ENCODE data around the gene KCNJ10. TPM values are rescaled to one million over a fixed set of nuclear protein-coding genes. Genes with fewer than 3 reads are reported as not detected.

The KCNJ10 gene
- total and polyA plus RNA-seq, 2 donors (not counting 3 experiments of a cell fraction or from before 2014, with no cell fraction given): not detected

- no peak overlapping the region for H3K27ac ChIP-seq (ENCODE audit: insufficient read depth, low read depth, low read length)
- H3K9me1 ChIP-seq (replicated peaks; ENCODE audit: control insufficient read depth, extremely low read depth, insufficient read depth, low read length): no peaks in the 10 kb centered on the region
- intact Hi-C loops (cut with micrococcal nuclease): loop anchor here (10.0 kb wide), 1 partner anchor 500 kb away; no protein-coding TSS in a partner anchor
- CTCF ChIA-PET: interaction anchor here (0.8 to 7.1 kb wide), 11 partner anchors 19 to 273 kb away, joined by 3 to 145 read pairs (median 3); no protein-coding TSS in a partner anchor
- TF ChIP-seq JUN (IDR thresholded peaks at IDR 0.05; ENCODE audit: borderline replicate concordance, insufficient read depth, insufficient read length, low read depth): no peak
- TF ChIP-seq GATA2 (IDR thresholded peaks at IDR 0.05; ENCODE audit: insufficient read depth, insufficient read length, low read depth, low read length): no peak
- no peak for TF ChIP-seq CTCF (IDR thresholded peaks at IDR 0.05; ENCODE audit: extremely low read depth in 1 of 2, insufficient read depth in 1 of 2, low read depth in 1 of 2, low read length in 2 of 2)
- no peak for TF ChIP-seq POLR2A (IDR thresholded peaks at IDR 0.05; ENCODE audit: low read depth, low read length)
- no peak for TF ChIP-seq EZH2 (IDR thresholded peaks at IDR 0.05; ENCODE audit: borderline replicate concordance, low read depth, low read length, severe bottlenecking)
- no peak for TF ChIP-seq POLR2AphosphoS5 (IDR thresholded peaks at IDR 0.05; ENCODE audit: insufficient read depth, low read depth, low read length)
- TF ChIP-seq, protein P1, sequence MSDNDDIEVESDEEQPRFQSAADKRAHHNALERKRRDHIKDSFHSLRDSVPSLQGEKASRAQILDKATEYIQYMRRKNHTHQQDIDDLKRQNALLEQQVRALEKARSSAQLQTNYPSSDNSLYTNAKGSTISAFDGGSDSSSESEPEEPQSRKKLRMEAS (IDR thresholded peaks at IDR 0.05; ENCODE audit: insufficient read depth, insufficient read length): no peak
- no peak for TF ChIP-seq MYC (IDR thresholded peaks at IDR 0.05; ENCODE audit: low read depth, low read length)
- no peak for TF ChIP-seq FOS (IDR thresholded peaks at IDR 0.05; ENCODE audit: borderline replicate concordance, insufficient read depth, low read length)
- no peak overlapping the region for H3K9ac ChIP-seq (replicated peaks; ENCODE audit: extremely low read depth, insufficient read depth, low read length)
- H3K9me3 ChIP-seq (replicated peaks; ENCODE audit: control insufficient read depth, insufficient read depth, low read length): no peaks in the 10 kb centered on the region
- no peak overlapping the region for H3K4me3 ChIP-seq (replicated peaks in 1 of 3; ENCODE audit: insufficient read depth in 1 of 3, low read depth in 1 of 3, low read length in 3 of 3)
- dilution Hi-C loops (cut with MboI; ENCODE audit: extremely low pct_ligation_motif_present, low sequenced_read_pairs): no loop called here
- no peaks in the 10 kb centered on the region for H3K36me3 ChIP-seq (ENCODE audit: control insufficient read depth in 2 of 2, extremely low read depth in 1 of 2, insufficient read depth in 2 of 2, low read length in 2 of 2)
- no peak overlapping the region for H2AFZ ChIP-seq (ENCODE audit: low read depth, low read length)
- no peaks in the 10 kb centered on the region for H4K20me1 ChIP-seq (replicated peaks; ENCODE audit: control insufficient read depth, extremely low read depth, insufficient read depth, low read length)
- DNase-seq (ENCODE audit: low read depth, low spot score) (no peak), FAIRE-seq (no peak)
- H3K4me2 ChIP-seq (ENCODE audit: insufficient read depth, low read length): no peak overlapping the region
- H3K79me2 ChIP-seq (ENCODE audit: control insufficient read depth, insufficient read depth, low read length): no peaks in the 10 kb centered on the region
- POLR2A ChIA-PET: no interaction called here
- peaks cover 32 to 44% of the 10 kb centered on the region in 2 experiments for H3K27me3 ChIP-seq (ENCODE audit: control insufficient read depth in 2 of 2, insufficient read depth in 2 of 2, low read length in 2 of 2)
- no peaks in the 10 kb centered on the region for H3K4me1 ChIP-seq (ENCODE audit: control insufficient read depth, extremely low read depth, insufficient read depth, low read length)
- no TSS peak for BruUV-seq (replicated peaks)
These were observed 35.2 kb upstream of the KCNJ10 start for GRCh38 chr1:160105155-160105554.

All from endothelial cell of umbilical vein (primary cell).